Measurements from ENCODE around the gene PNMA8C.

The PNMA8C gene

DNA sequence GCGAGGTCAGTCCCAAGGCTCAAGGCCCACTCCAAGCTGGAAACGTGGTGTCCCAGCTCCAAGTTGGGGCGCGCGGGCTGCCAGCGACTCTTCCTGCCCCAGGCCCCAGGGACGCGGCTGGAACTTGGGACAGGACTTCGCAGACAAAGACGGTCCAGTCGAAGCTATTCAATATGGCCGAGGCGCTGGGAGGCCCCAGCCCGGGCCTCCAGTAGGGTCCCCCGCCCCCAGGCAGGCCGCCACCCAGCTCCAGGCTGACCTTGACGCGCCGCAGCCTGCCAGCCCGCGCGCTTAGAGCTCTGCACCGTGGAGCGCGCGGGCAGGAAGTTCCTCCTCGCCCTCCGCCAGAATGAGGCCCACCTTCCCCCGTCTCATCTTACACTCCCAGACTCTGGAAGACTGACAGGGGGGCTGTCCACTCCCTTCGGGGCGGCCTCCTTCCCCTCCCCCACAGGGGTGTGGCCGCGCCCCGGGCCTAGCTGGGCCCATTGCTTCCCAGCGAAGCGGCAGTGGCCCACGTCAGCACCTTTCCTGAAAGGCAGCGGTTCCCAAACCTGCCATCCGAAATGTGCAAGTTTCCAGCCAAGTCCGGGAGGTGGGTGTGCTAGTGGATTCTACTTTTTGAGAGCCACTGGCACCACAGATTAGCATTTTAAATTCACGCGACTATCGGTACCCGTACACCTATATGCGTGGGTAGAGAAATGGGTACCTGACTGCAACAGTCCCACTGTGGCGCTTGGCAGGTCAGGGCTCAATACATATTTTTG is 15.3 kb downstream of the PNMA8C start, which contains the start of gene CCDC8:
Gene CCDC8, minus strand, starts transcription at position 303 of the 770 bp plus-strand sequence. CDS start 754 bp downstream, outside the sequence.
- Histone ChIP-seq H3K27ac (ENCODE audit: insufficient read depth, low read length, poor library complexity, severe bottlenecking) (no peak within 1 kb of the TSS), H3K4me3 (ENCODE audit: insufficient read depth, low read depth, low read length, poor library complexity, severe bottlenecking) (no peak within 1 kb of the TSS), H3K36me3 (ENCODE audit: control insufficient read depth, insufficient read depth, low read length) (no peaks in the 10 kb centered on the region), H3K9me3 (ENCODE audit: control insufficient read depth, low read length) (no peaks in the 10 kb centered on the region), H3K4me1 (ENCODE audit: control insufficient read depth, insufficient read depth, low read length, poor library complexity, severe bottlenecking) (peaks cover 5% of the 10 kb centered on the region), H3K27me3 (replicated peaks; ENCODE audit: control insufficient read depth, insufficient read depth, low read length, poor library complexity, severe bottlenecking) (peaks cover 31% of the 10 kb centered on the region)
- DNase-seq, result no peak

DNA sequence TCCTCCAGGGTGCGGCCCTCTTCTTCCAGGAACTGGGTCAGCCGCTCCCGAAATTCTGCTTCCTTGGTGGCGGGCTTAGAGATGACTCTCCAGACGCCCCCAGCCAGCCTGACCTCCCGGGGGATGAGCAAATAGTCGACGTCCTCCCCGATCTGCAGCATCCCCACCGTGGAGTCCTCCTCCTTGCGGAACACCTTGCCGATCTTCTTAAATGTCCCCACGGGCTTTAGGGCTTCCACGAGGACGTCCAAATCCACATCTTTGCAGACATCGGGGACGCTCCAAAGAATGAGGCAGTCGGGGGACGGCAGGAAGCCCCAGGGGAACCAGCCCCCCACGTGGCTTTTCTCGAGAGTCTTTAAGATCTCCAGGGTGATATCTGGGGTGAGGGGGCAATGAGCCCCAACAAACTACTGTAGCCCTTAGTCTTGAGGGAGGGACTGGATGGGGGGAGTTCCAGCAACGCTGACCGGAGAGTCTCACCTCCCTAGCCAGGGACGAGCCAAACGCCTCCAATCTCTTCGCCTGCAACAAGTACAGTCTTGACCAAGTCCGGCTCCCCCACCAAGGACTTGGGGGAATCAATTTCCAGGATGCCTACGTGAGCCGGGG is 16.0 kb downstream of the PNMA8C start:
- DNase-seq, result no peak
- H3K27me3 ChIP-seq (replicated peaks; ENCODE audit: control insufficient read depth, insufficient read depth, low read length, poor library complexity, severe bottlenecking), result peaks cover 35% of the 10 kb centered on the region
- H3K4me1 ChIP-seq (ENCODE audit: control insufficient read depth, insufficient read depth, low read length, poor library complexity, severe bottlenecking), result peaks cover 5% of the 10 kb centered on the region
- no peaks in the 10 kb centered on the region for H3K9me3 ChIP-seq (ENCODE audit: control insufficient read depth, low read length)
- H3K36me3 ChIP-seq (ENCODE audit: control insufficient read depth, insufficient read depth, low read length), result no peaks in the 10 kb centered on the region
- no peak overlapping the region for H3K4me3 ChIP-seq (ENCODE audit: insufficient read depth, low read depth, low read length, poor library complexity, severe bottlenecking)
- H3K27ac ChIP-seq (ENCODE audit: insufficient read depth, low read length, poor library complexity, severe bottlenecking), result no peak overlapping the region

DNA sequence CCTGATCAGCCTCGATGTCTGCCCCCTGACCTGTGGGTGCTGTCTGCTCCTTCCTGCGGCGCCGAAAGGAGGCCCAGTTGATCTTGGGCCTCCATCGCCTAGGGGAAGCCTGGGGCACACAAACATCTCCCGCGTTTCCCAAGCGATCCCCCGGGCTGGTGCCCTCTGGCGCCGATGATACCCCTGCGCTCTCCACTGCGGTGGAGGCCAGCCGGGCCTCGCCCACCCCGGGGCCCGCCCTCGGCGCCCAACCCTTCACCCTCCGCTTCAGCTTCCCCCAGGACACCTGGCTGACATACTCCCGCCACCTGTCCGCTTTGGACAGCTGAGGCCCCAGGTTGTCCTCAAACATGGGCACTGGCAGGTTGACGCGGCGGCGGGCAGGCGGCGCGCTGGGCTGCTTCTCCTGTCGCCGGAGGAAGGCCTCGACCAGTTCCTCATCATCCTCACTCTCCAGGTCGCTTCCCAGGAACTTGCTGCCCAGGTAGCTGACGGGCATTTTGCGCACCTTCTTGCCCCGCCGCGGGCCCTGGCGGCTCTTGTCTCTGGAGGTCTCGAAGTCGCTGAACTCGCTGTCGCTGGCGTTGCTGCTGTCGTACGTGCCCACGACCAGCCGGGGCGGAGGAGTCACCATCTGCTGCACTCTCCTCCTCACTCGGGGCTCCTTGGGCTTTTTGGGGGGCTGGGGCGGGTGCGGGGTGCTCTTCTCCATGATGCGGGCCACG is 16.6 kb downstream of the PNMA8C start:
- Histone ChIP-seq H3K27ac (ENCODE audit: insufficient read depth, low read length, poor library complexity, severe bottlenecking) (no peak overlapping the region), H3K9me3 (ENCODE audit: control insufficient read depth, low read length) (no peaks in the 10 kb centered on the region), H3K36me3 (ENCODE audit: control insufficient read depth, insufficient read depth, low read length) (no peaks in the 10 kb centered on the region), H3K27me3 (replicated peaks; ENCODE audit: control insufficient read depth, insufficient read depth, low read length, poor library complexity, severe bottlenecking) (peaks cover 37% of the 10 kb centered on the region), H3K4me1 (ENCODE audit: control insufficient read depth, insufficient read depth, low read length, poor library complexity, severe bottlenecking) (peaks cover 5% of the 10 kb centered on the region), H3K4me3 (ENCODE audit: insufficient read depth, low read depth, low read length, poor library complexity, severe bottlenecking) (no peak overlapping the region)
- no peak for DNase-seq

DNA sequence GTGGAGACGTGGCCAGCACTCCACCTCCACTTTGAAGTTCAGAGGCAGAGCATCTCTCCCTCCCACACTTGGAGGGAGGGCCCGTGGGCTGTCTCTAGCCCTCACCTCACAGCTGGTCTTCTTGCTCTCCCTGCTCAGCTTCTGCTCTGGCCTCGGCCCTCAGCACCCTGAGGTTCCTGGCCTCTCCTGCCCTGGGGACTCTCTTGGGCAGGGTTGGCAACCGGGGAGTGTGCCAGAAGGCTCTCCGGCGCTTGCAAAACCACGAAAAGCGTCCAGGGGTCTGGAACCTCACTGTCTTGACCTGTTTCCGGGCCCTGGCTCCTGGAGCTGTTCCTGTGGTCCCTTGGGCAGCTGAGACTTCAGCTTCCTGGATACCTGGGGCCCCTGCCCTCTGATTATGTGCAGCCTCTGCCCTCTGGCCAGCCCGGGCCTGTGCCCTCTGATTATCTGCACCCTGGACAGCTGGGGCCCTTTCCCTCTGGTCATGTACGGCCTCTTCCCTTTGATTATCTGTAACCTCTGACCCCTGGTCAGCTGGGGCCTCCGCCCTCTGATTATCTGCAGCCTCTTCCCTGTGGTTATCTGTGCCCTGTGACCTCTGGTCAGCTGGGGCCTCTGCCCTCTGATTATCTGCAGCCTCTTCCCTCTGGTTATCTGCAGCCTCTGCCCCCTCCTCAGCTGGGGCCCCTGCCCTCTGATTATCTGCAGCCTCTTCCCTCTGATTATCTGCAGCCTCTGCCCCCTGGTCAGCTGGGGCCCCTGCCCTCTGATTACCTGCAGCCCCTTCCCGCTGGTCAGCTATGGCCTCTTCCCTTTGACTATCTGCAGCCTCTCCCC is 17.4 kb downstream of the PNMA8C start:
- no peaks in the 10 kb centered on the region for H3K9me3 ChIP-seq (ENCODE audit: control insufficient read depth, low read length)
- no peak overlapping the region for H3K27ac ChIP-seq (ENCODE audit: insufficient read depth, low read length, poor library complexity, severe bottlenecking)
- no peaks in the 10 kb centered on the region for H3K36me3 ChIP-seq (ENCODE audit: control insufficient read depth, insufficient read depth, low read length)
- peaks cover 2% of the 10 kb centered on the region for H3K4me1 ChIP-seq (ENCODE audit: control insufficient read depth, insufficient read depth, low read length, poor library complexity, severe bottlenecking)
- H3K4me3 ChIP-seq (ENCODE audit: insufficient read depth, low read depth, low read length, poor library complexity, severe bottlenecking), result no peak overlapping the region
- peaks cover 39% of the 10 kb centered on the region for H3K27me3 ChIP-seq (replicated peaks; ENCODE audit: control insufficient read depth, insufficient read depth, low read length, poor library complexity, severe bottlenecking)
- no peak for DNase-seq

DNA sequence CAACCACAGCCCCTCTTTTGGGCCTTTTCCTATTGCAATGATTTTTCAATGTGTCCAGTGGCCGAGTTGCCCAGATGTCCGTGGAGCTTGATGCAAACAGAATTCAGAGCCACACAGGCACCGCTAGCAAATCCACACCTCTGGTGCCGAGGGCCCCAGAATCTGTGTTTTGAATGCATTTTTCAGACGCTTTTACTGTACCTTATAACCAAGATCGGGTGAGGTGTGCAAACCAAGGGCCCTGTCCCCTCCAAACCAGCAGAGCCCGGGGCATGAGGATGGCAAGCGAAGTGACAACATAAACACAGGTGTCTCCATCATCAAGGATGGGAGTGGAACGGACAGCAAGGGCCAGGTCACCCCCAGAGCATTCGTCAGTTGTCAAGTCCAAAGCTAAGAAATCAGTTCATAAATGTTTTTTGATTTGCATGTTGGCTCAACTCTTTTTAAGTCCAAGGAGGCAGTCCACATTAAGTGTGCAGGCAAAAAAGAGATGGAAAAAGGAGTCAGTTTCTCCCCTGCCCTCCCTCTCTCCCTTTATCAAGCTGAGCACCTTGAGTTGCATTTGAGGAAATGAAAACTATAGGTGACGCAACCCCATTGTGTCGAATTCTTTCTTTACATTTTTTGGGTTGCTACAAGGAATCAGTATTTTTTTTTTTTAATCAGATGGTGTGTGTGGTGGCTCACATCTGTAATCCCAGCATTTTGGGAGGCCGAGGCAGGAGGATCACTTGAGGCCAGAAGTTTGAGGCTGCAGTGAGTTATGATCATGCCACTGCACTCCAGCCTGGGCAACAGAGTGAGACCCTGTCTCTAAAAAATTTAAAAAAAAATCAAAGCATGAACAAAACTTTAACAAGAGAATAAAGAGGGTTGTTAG is 18.3 kb downstream of the PNMA8C start:
- H3K27me3 ChIP-seq (replicated peaks; ENCODE audit: control insufficient read depth, insufficient read depth, low read length, poor library complexity, severe bottlenecking), result peaks cover 43% of the 10 kb centered on the region
- no peak overlapping the region for H3K4me3 ChIP-seq (ENCODE audit: insufficient read depth, low read depth, low read length, poor library complexity, severe bottlenecking)
- no peaks in the 10 kb centered on the region for H3K9me3 ChIP-seq (ENCODE audit: control insufficient read depth, low read length)
- no peak for DNase-seq
- H3K4me1 ChIP-seq (ENCODE audit: control insufficient read depth, insufficient read depth, low read length, poor library complexity, severe bottlenecking), result no peaks in the 10 kb centered on the region
- H3K27ac ChIP-seq (ENCODE audit: insufficient read depth, low read length, poor library complexity, severe bottlenecking), result no peak overlapping the region
- H3K36me3 ChIP-seq (ENCODE audit: control insufficient read depth, insufficient read depth, low read length), result no peaks in the 10 kb centered on the region

DNA sequence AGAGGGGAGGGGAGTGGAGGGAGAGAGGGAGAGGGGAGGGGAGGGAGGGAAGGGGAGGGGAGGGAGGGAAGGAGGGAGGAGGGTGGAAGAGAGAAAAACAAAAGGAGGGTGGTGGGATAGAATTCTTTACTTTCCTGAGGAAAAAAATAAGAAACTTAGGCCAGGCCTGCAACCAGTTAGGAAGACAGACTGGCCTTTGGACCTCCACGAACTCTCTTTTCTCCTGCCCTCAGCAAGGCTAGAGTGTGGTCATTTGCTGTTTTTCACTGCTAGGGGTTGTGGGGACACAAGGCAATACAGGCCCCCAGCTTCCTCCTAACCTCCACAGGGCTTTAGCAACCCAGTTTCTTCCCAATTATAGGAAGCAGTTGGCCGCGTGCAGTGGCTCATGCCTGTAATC is 19.5 kb downstream of the PNMA8C start:
- Histone ChIP-seq H3K4me1 (ENCODE audit: control insufficient read depth, insufficient read depth, low read length, poor library complexity, severe bottlenecking) (peaks cover 3% of the 10 kb centered on the region), H3K9me3 (ENCODE audit: control insufficient read depth, low read length) (no peaks in the 10 kb centered on the region), H3K27ac (ENCODE audit: insufficient read depth, low read length, poor library complexity, severe bottlenecking) (no peak overlapping the region), H3K27me3 (replicated peaks; ENCODE audit: control insufficient read depth, insufficient read depth, low read length, poor library complexity, severe bottlenecking) (peaks cover 55% of the 10 kb centered on the region), H3K36me3 (ENCODE audit: control insufficient read depth, insufficient read depth, low read length) (no peaks in the 10 kb centered on the region), H3K4me3 (ENCODE audit: insufficient read depth, low read depth, low read length, poor library complexity, severe bottlenecking) (no peak overlapping the region)
- DNase-seq, result no peak

DNA sequence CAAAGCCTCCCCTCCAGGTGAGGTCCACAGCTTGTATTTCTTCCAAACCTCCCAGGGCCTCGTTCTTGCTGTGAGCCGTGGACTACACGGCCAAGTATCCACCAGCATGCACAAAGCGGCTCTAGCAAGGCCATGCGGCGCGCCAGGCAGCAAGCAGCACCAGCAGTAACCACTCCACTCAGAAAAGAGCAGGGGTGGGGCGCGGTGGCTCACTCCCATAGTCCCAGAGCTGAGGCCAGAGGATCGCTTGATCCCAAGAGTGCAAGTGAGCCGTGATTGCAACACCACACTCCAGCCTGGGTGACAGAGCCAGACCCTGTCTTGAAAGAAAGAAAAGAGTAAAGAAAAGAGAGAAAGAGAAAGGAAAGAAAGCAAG is 20.1 kb downstream of the PNMA8C start:
- H3K4me3 ChIP-seq (ENCODE audit: insufficient read depth, low read depth, low read length, poor library complexity, severe bottlenecking), result no peak overlapping the region
- H3K27me3 ChIP-seq (replicated peaks; ENCODE audit: control insufficient read depth, insufficient read depth, low read length, poor library complexity, severe bottlenecking), result peaks cover 60% of the 10 kb centered on the region

DNA sequence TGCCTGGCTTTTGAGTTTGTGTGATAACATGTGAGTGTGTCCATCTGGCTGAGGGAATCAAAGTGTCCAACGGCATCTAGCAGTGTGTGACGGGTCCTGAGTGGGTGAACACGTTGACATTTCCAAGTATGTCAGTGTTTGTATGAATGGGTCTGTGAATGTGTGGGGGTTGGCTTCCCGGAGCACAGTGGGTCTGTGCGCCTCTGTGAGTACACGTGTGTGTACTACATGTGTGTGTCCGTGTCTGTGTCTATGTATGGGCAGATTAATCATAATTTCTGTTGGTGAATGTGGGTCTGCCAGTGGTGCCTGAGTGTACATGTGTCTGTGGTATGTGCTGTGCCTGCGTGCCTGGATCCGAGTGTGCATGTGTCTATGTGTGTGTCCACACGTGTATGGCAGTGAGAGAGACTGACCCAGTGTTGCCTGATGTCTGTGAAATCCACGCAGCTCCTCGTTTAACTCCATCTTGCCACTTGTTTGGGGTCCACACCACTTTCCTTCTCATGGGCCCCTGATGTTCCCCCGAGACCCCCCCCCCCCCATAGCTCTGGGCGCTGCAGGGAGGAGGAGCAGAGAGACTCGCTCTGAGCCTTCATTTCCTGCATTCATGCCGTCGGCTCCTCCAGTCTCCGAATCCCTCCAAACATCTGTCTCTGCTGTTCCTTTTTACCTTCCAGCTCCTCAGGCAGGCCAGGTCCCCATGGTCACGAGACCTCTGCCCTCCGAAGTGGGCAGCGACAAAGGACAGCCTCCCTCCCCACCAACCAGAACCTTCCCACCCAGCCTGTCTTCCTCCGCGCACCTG is 20.7 kb downstream of the PNMA8C start:
- peaks cover 56% of the 10 kb centered on the region for H3K27me3 ChIP-seq (replicated peaks; ENCODE audit: control insufficient read depth, insufficient read depth, low read length, poor library complexity, severe bottlenecking)
- H3K9me3 ChIP-seq (ENCODE audit: control insufficient read depth, low read length), result no peaks in the 10 kb centered on the region
- H3K4me3 ChIP-seq (ENCODE audit: insufficient read depth, low read depth, low read length, poor library complexity, severe bottlenecking), result no peak overlapping the region
- no peak overlapping the region for H3K27ac ChIP-seq (ENCODE audit: insufficient read depth, low read length, poor library complexity, severe bottlenecking)
- H3K36me3 ChIP-seq (ENCODE audit: control insufficient read depth, insufficient read depth, low read length), result no peaks in the 10 kb centered on the region
- H3K4me1 ChIP-seq (ENCODE audit: control insufficient read depth, insufficient read depth, low read length, poor library complexity, severe bottlenecking), result peaks cover 6% of the 10 kb centered on the region
- no peak for DNase-seq

More for the DNA sequence above, 20.1 kb downstream of the PNMA8C start:
- Histone ChIP-seq H3K4me1 (ENCODE audit: control insufficient read depth, insufficient read depth, low read length, poor library complexity, severe bottlenecking) (peaks cover 6% of the 10 kb centered on the region), H3K36me3 (ENCODE audit: control insufficient read depth, insufficient read depth, low read length) (no peaks in the 10 kb centered on the region), H3K27ac (ENCODE audit: insufficient read depth, low read length, poor library complexity, severe bottlenecking) (no peak overlapping the region), H3K9me3 (ENCODE audit: control insufficient read depth, low read length) (no peaks in the 10 kb centered on the region)
- DNase-seq, result no peak
